SJCRH30 (cell line): ENCODE data around the gene GKN2. TPM values are rescaled to one million over a fixed set of nuclear protein-coding genes. Genes with fewer than 3 reads are reported as not detected.

Experiments
- DNase-seq, 2 experiments: peaks; one replicate each; pipeline ENCODE4 v3.0.0-alpha.2; 2015 to 2020
- H3K27ac ChIP-seq: fragments of 250-450 bp; sonication (Bioruptor Pico); 2 replicates; pipeline ENCODE4 v1.5.1; 2020; ENCODE audit warnings: mild to moderate bottlenecking, moderate library complexity
- H3K27me3 ChIP-seq: fragments of 250-450 bp; sonication (Bioruptor Pico); 2 replicates; pipeline ENCODE4 v1.5.1; 2020; ENCODE audit warnings: mild to moderate bottlenecking, moderate library complexity
- H3K36me3 ChIP-seq: fragments of 250-450 bp; sonication (Bioruptor Pico); 2 replicates; pipeline ENCODE4 v1.5.1; 2020; ENCODE audit warnings: mild to moderate bottlenecking, moderate library complexity
- H3K4me1 ChIP-seq: fragments of 250-450 bp; sonication (Bioruptor Pico); 2 replicates; pipeline ENCODE4 v1.5.1; 2020; ENCODE audit warnings: mild to moderate bottlenecking, moderate library complexity
- H3K4me3 ChIP-seq: fragments of 250-450 bp; sonication (Bioruptor Pico); 2 replicates; pipeline ENCODE4 v1.5.1; 2020; ENCODE audit warnings: mild to moderate bottlenecking, moderate library complexity
- H3K9me3 ChIP-seq: fragments of 250-450 bp; sonication (Bioruptor Pico); replicated peaks from 2 replicates; pipeline ENCODE4 v1.5.1; 2020; ENCODE audit warnings: mild to moderate bottlenecking, moderate library complexity
- total RNA-seq: library from RNA; depleted of rRNA; stranded (reverse); fragments of >200 nt; shearing (Covaris generic); gene quantifications from 2 replicates; pipeline ENCODE4 v1.2.3, GENCODE V29; 2014; rRNA removed

Gene GKN2
- total RNA-seq, result not detected in 2 replicates

- Histone ChIP-seq H3K36me3 (no peaks in the 10 kb centered on the region), H3K9me3 (no peaks in the 10 kb centered on the region), H3K27ac (no peak within 1 kb of the TSS), H3K27me3 (no peaks in the 10 kb centered on the region), H3K4me1 (no peaks in the 10 kb centered on the region), H3K4me3 (no peak within 1 kb of the TSS)
- DNase-seq, result no peak
Observed at GRCh38 chr2:68952887-68953521, at the start of gene GKN2. TSS of gene GKN2 (minus strand) at chr2:68952893. CDS start at chr2:68952861, 32 bp downstream.

GRCh38 chr2:69001879-69002278 is 49.2 kb upstream of the GKN2 start:
- Histone ChIP-seq H3K27ac (no peak overlapping the region), H3K9me3 (peaks cover 7% of the 10 kb centered on the region; the same call in 1 of the 2 replicates)

GRCh38 chr2:68997401-68997800 is 44.7 kb upstream of the GKN2 start:
- peaks cover 6% of the 10 kb centered on the region; the same call in 1 of the 2 replicates for H3K9me3 ChIP-seq
- no peak overlapping the region for H3K27ac ChIP-seq
- no peaks in the 10 kb centered on the region for H3K27me3 ChIP-seq
- H3K36me3 ChIP-seq, result no peaks in the 10 kb centered on the region
- no peak for DNase-seq
- no peaks in the 10 kb centered on the region for H3K4me1 ChIP-seq
- H3K4me3 ChIP-seq, result no peak overlapping the region

More at GRCh38 chr2:69001879-69002278, 49.2 kb upstream of the GKN2 start:
- Histone ChIP-seq H3K36me3 (no peaks in the 10 kb centered on the region), H3K4me1 (no peaks in the 10 kb centered on the region), H3K4me3 (no peak overlapping the region), H3K27me3 (no peaks in the 10 kb centered on the region)
- no peak for DNase-seq

GRCh38 chr2:68995916-68996315 is 43.2 kb upstream of the GKN2 start:
- H3K27me3 ChIP-seq, result no peaks in the 10 kb centered on the region
- H3K27ac ChIP-seq, result no peak overlapping the region
- no peaks in the 10 kb centered on the region for H3K9me3 ChIP-seq
- no peaks in the 10 kb centered on the region for H3K4me1 ChIP-seq
- H3K36me3 ChIP-seq, result no peaks in the 10 kb centered on the region
- H3K4me3 ChIP-seq, result no peak overlapping the region
- DNase-seq, result no peak

- Histone ChIP-seq H3K36me3 (no peaks in the 10 kb centered on the region), H3K9me3 (no peaks in the 10 kb centered on the region), H3K27me3 (no peaks in the 10 kb centered on the region), H3K4me3 (no peak overlapping the region), H3K27ac (no peak overlapping the region), H3K4me1 (no peaks in the 10 kb centered on the region)
- DNase-seq, result no peak
Observed at GRCh38 chr2:68994864-68995263, 42.2 kb upstream of the GKN2 start.

GRCh38 chr2:68993660-68994059 is 41.0 kb upstream of the GKN2 start:
- Histone ChIP-seq H3K4me3 (no peak overlapping the region), H3K27me3 (no peaks in the 10 kb centered on the region), H3K36me3 (no peaks in the 10 kb centered on the region), H3K9me3 (no peaks in the 10 kb centered on the region), H3K27ac (no peak overlapping the region), H3K4me1 (no peaks in the 10 kb centered on the region)
- DNase-seq, result no peak

- Histone ChIP-seq H3K27ac (no peak overlapping the region), H3K9me3 (no peaks in the 10 kb centered on the region), H3K27me3 (no peaks in the 10 kb centered on the region), H3K4me1 (no peaks in the 10 kb centered on the region), H3K36me3 (no peaks in the 10 kb centered on the region), H3K4me3 (no peak overlapping the region)
- no peak for DNase-seq
Observed at GRCh38 chr2:68992933-68993332, 40.2 kb upstream of the GKN2 start.

GRCh38 chr2:68992341-68992740 is 39.6 kb upstream of the GKN2 start:
- H3K4me3 ChIP-seq, result no peak overlapping the region
- H3K27ac ChIP-seq, result no peak overlapping the region
- H3K9me3 ChIP-seq, result no peaks in the 10 kb centered on the region
- no peaks in the 10 kb centered on the region for H3K36me3 ChIP-seq
- H3K27me3 ChIP-seq, result no peaks in the 10 kb centered on the region
- H3K4me1 ChIP-seq, result no peaks in the 10 kb centered on the region
- no peak for DNase-seq

- DNase-seq, result no peak
- H3K4me3 ChIP-seq, result no peak overlapping the region
- no peaks in the 10 kb centered on the region for H3K9me3 ChIP-seq
- no peaks in the 10 kb centered on the region for H3K36me3 ChIP-seq
- H3K27me3 ChIP-seq, result no peaks in the 10 kb centered on the region
- H3K4me1 ChIP-seq, result no peaks in the 10 kb centered on the region
- H3K27ac ChIP-seq, result no peak overlapping the region
Observed at GRCh38 chr2:68989035-68989434, 36.3 kb upstream of the GKN2 start.

GRCh38 chr2:68987021-68987503 is 34.4 kb upstream of the GKN2 start:
- DNase-seq, result no peak
- Histone ChIP-seq H3K36me3 (no peaks in the 10 kb centered on the region), H3K4me3 (no peak overlapping the region), H3K4me1 (no peaks in the 10 kb centered on the region), H3K9me3 (no peaks in the 10 kb centered on the region), H3K27me3 (no peaks in the 10 kb centered on the region), H3K27ac (no peak overlapping the region)

- no peak for DNase-seq
- Histone ChIP-seq H3K36me3 (no peaks in the 10 kb centered on the region), H3K27ac (no peak overlapping the region), H3K4me1 (no peaks in the 10 kb centered on the region), H3K4me3 (no peak overlapping the region), H3K27me3 (no peaks in the 10 kb centered on the region), H3K9me3 (0 out of 2 replicates have a peak, but pooled peaks cover 2% of the 10 kb centered on the region)
Observed at GRCh38 chr2:68980956-68981355, 28.3 kb upstream of the GKN2 start.

GRCh38 chr2:68978098-68978497 is 25.4 kb upstream of the GKN2 start:
- H3K4me1 ChIP-seq, result peaks cover 6% of the 10 kb centered on the region
- no peak overlapping the region for H3K4me3 ChIP-seq
- no peaks in the 10 kb centered on the region for H3K36me3 ChIP-seq
- H3K27me3 ChIP-seq, result no peaks in the 10 kb centered on the region
- 0 out of 2 replicates have a peak, but pooled peaks cover 2% of the 10 kb centered on the region for H3K9me3 ChIP-seq
- no peak overlapping the region for H3K27ac ChIP-seq
- no peak for DNase-seq

GRCh38 chr2:68977453-68977852 is 24.8 kb upstream of the GKN2 start:
- DNase-seq, result no peak
- H3K27ac ChIP-seq, result no peak overlapping the region
- H3K27me3 ChIP-seq, result no peaks in the 10 kb centered on the region
- no peaks in the 10 kb centered on the region for H3K36me3 ChIP-seq
- no peak overlapping the region for H3K4me3 ChIP-seq
- 0 out of 2 replicates have a peak, but pooled peaks cover 2% of the 10 kb centered on the region for H3K9me3 ChIP-seq
- peaks cover 13% of the 10 kb centered on the region for H3K4me1 ChIP-seq

GRCh38 chr2:68975844-68976243 is 23.2 kb upstream of the GKN2 start:
- Histone ChIP-seq H3K36me3 (no peaks in the 10 kb centered on the region), H3K4me1 (peaks cover 27% of the 10 kb centered on the region), H3K27me3 (no peaks in the 10 kb centered on the region), H3K9me3 (0 out of 2 replicates have a peak, but pooled peaks cover 2% of the 10 kb centered on the region), H3K27ac (no peak overlapping the region), H3K4me3 (no peak overlapping the region)
- DNase-seq, result no peak

GRCh38 chr2:68974946-68975665 is 22.4 kb upstream of the GKN2 start:
- Histone ChIP-seq H3K4me1 (peaks cover 32% of the 10 kb centered on the region), H3K27me3 (no peaks in the 10 kb centered on the region), H3K4me3 (no peak overlapping the region), H3K27ac (no peak overlapping the region), H3K36me3 (no peaks in the 10 kb centered on the region), H3K9me3 (0 out of 2 replicates have a peak, but pooled peaks cover 2% of the 10 kb centered on the region)
- no peak for DNase-seq
